ENCODE data around the gene C10orf143. TPM values are rescaled to one million over a fixed set of nuclear protein-coding genes. Genes with fewer than 3 reads are reported as not detected.
"Not testable (repeated sequence)": the region's sequence is repeated elsewhere in the genome, so short reads cannot be mapped to it uniquely, and the experiment has no call there.

The C10orf143 gene
- polyA plus RNA-seq, 1 donor = 2.7 TPM

- DNase-seq (ENCODE audit: low read depth) = peak; percentile 96
These were observed 652 bp upstream of the C10orf143 start for GRCh38 chr10:130111113-130111851.

GRCh38 chr10:130109796-130110245 lies 809 bp downstream of the C10orf143 start:
- peak; percentile 83 for DNase-seq (ENCODE audit: low read depth)

- DNase-seq (ENCODE audit: low read depth) = no peak
These were observed 1.6 kb downstream of the C10orf143 start for GRCh38 chr10:130108934-130109604.

- DNase-seq (ENCODE audit: low read depth) = not testable (repeated sequence)
These were observed 2.5 kb downstream of the C10orf143 start for GRCh38 chr10:130108146-130108545.

GRCh38 chr10:130105724-130106123 lies 4.9 kb downstream of the C10orf143 start:
- no peak for DNase-seq (ENCODE audit: low read depth)

- DNase-seq (ENCODE audit: low read depth) = no peak
These were observed 11.3 kb downstream of the C10orf143 start for GRCh38 chr10:130099344-130099743.

GRCh38 chr10:130090565-130090964 lies 20.1 kb downstream of the C10orf143 start:
- not testable (repeated sequence) for DNase-seq (ENCODE audit: low read depth)

- no peak for DNase-seq (ENCODE audit: low read depth)
These were observed 30.2 kb downstream of the C10orf143 start for GRCh38 chr10:130080461-130080814.

GRCh38 chr10:130079614-130080460 lies 30.8 kb downstream of the C10orf143 start:
- no peak for DNase-seq (ENCODE audit: low read depth)

- no peak for DNase-seq (ENCODE audit: low read depth)
These were observed 32.5 kb downstream of the C10orf143 start for GRCh38 chr10:130078120-130078519.

GRCh38 chr10:130076681-130077080 lies 33.9 kb downstream of the C10orf143 start:
- DNase-seq (ENCODE audit: low read depth) = no peak

- no peak for DNase-seq (ENCODE audit: low read depth)
These were observed 36.0 kb downstream of the C10orf143 start for GRCh38 chr10:130074639-130075038.

GRCh38 chr10:130073912-130074311 lies 36.7 kb downstream of the C10orf143 start:
- no peak for DNase-seq (ENCODE audit: low read depth)

- no peak for DNase-seq (ENCODE audit: low read depth)
These were observed 38.4 kb downstream of the C10orf143 start for GRCh38 chr10:130072247-130072646.

- no peak for DNase-seq (ENCODE audit: low read depth)
These were observed 42.7 kb downstream of the C10orf143 start for GRCh38 chr10:130067893-130068292.

- no peak for DNase-seq (ENCODE audit: low read depth)
These were observed 43.9 kb downstream of the C10orf143 start for GRCh38 chr10:130066743-130067142.

- DNase-seq (ENCODE audit: low read depth) = no peak
These were observed 45.4 kb downstream of the C10orf143 start for GRCh38 chr10:130065251-130065650.

- DNase-seq (ENCODE audit: low read depth) = no peak
These were observed 45.8 kb downstream of the C10orf143 start for GRCh38 chr10:130064783-130065182.

GRCh38 chr10:130062976-130063375 lies 47.7 kb downstream of the C10orf143 start:
- no peak for DNase-seq (ENCODE audit: low read depth)

GRCh38 chr10:130062201-130062600 lies 48.4 kb downstream of the C10orf143 start:
- no peak for DNase-seq (ENCODE audit: low read depth)

- DNase-seq (ENCODE audit: low read depth) = no peak
These were observed 48.9 kb downstream of the C10orf143 start for GRCh38 chr10:130061760-130062159.

GRCh38 chr10:130054021-130054420 lies 56.6 kb downstream of the C10orf143 start:
- DNase-seq (ENCODE audit: low read depth) = no peak
